Sigmoid colon (tissue), 7 donors: ENCODE measurements around the gene SLC35F4. TPM values are rescaled to one million over a fixed set of nuclear protein-coding genes. Genes with fewer than 3 reads are reported as not detected.

Source experiments
- DNase-seq: peaks from one replicate; pipeline ENCODE4 v3.0.0-alpha.2; 2019
- H3K27ac ChIP-seq, 4 donors: fragments of 200-600 bp; sonication (generic); one replicate each; pipeline ENCODE4 v1.5.1; 2016 to 2019; ENCODE audit warnings: mild to moderate bottlenecking in 1 of 4
- H3K27me3 ChIP-seq, 3 donors: fragments of 200-600 bp; sonication (generic); one replicate each; pipeline ENCODE4 v1.5.1; 2019; ENCODE audit warnings: mild to moderate bottlenecking in 1 of 3
- H3K36me3 ChIP-seq, 4 donors: fragments of 200-600 bp; sonication (generic); one replicate each; pipeline ENCODE4 v1.5.1; 2016 to 2019
- H3K4me1 ChIP-seq, 4 donors: fragments of 200-600 bp; sonication (generic); one replicate each; pipeline ENCODE4 v1.5.1; 2017 to 2019
- H3K4me3 ChIP-seq, 4 donors: fragments of 200-600 bp; sonication (generic); one replicate each; pipeline ENCODE4 v1.5.1; 2017 to 2019; ENCODE audit warnings: mild to moderate bottlenecking in 2 of 4, moderate library complexity in 1 of 4
- H3K9me3 ChIP-seq, 4 donors: fragments of 200-600 bp in 3 of 4; sonication (generic) in 3 of 4; one replicate each; pipeline versions ENCODE4 v1.5.1 to v1.6.1; 2013 to 2019
- CTCF ChIP-seq, 4 experiments: fragments of 450-650 bp in 3 of 4; fragments of 200-600 bp in 1 of 4; IDR thresholded peaks; one replicate each; pipeline ENCODE4 v1.5.1; 2016 to 2019; ENCODE audit warnings: antibody characterized with exemption in 4 of 4, mild to moderate bottlenecking in 3 of 4, moderate library complexity in 2 of 4
- EP300 ChIP-seq, 4 donors: sonication (generic); formaldehyde crosslinking; IDR thresholded peaks; one replicate each; pipeline ENCODE4 v1.6.1; 2017; ENCODE audit warnings: antibody characterized with exemption in 4 of 4
- POLR2A ChIP-seq, 2 donors: fragments of 450-650 bp; IDR thresholded peaks; one replicate each; pipeline ENCODE4 v1.6.1; 2016; ENCODE audit warnings: antibody characterized with exemption in 2 of 2, mild to moderate bottlenecking in 2 of 2, moderate library complexity in 2 of 2
- POLR2AphosphoS5 ChIP-seq, 4 donors: sonication (generic); formaldehyde crosslinking; IDR thresholded peaks; one replicate each; pipeline ENCODE4 v1.6.1; 2017; ENCODE audit warnings: antibody characterized with exemption in 4 of 4
- WGBS, 2 donors: extraction: QIAGEN DNeasy Blood & Tissue Kit; methylation state at CpG; one replicate each; pipeline ENCODE4 v1.1.7; 2013; 5-methylcytosine and 5-hydroxymethylcytosine counted together
- intact Hi-C: fragments of 100-400 bp; cut with DNase I; formaldehyde crosslinking; loops from one replicate; pipeline ENCODE4 v1.15.1; 2023
- polyA plus RNA-seq, 3 donors: library from polyadenylated mRNA; stranded (reverse); fragments of 200-250 nt; gene quantifications; one replicate each; pipeline ENCODE4 v1.2.3, GENCODE V29; 2013
- total RNA-seq, 4 donors: library from RNA; depleted of rRNA; stranded (reverse); fragments of >200 nt; gene quantifications; one replicate each; pipeline ENCODE4 v1.1.0, GENCODE V29; 2016
- donor health status: healthy with polysubstance abuse.
- donor health status: Bipolar disorder and iron deficiency.
- donor health status: healthy.

The SLC35F4 gene
- total and polyA plus RNA-seq, 7 donors, result not detected

- H3K4me3 ChIP-seq, result no peak overlapping the region
- H3K9me3 ChIP-seq, result no peaks in the 10 kb centered on the region
- no peaks in the 10 kb centered on the region for H3K4me1 ChIP-seq
- no peaks in the 10 kb centered on the region for H3K36me3 ChIP-seq
- intact Hi-C loops, result no loop called here
- TF ChIP-seq CTCF (IDR thresholded peaks at IDR 0.05) (no peak), EP300 (IDR thresholded peaks at IDR 0.05) (no peak), POLR2A (IDR thresholded peaks at IDR 0.05) (no peak), POLR2AphosphoS5 (IDR thresholded peaks at IDR 0.05) (no peak)
- 32 to 71% methylated on average over 2 of the region's 2 CpGs for WGBS, 2 donors
- no peak for DNase-seq
- H3K27ac ChIP-seq, result no peak overlapping the region
- no peaks in the 10 kb centered on the region for H3K27me3 ChIP-seq
These were observed 18.2 kb downstream of the SLC35F4 start for GRCh38 chr14:57847706-57848105.

GRCh38 chr14:57847096-57847495, 18.8 kb downstream of the SLC35F4 start:
- no peaks in the 10 kb centered on the region for H3K27me3 ChIP-seq
- intact Hi-C loops, result no loop called here
- H3K4me1 ChIP-seq, result no peaks in the 10 kb centered on the region
- no peak overlapping the region for H3K4me3 ChIP-seq
- H3K36me3 ChIP-seq, result no peaks in the 10 kb centered on the region
- TF ChIP-seq POLR2AphosphoS5 (IDR thresholded peaks at IDR 0.05), result no peak
- TF ChIP-seq CTCF (IDR thresholded peaks at IDR 0.05), result no peak
- no peak for TF ChIP-seq EP300 (IDR thresholded peaks at IDR 0.05)
- no peak for TF ChIP-seq POLR2A (IDR thresholded peaks at IDR 0.05)
- peak overlapping the region in 1 of 4 donors; percentile 5 for H3K27ac ChIP-seq
- no peak for DNase-seq
- no peaks in the 10 kb centered on the region for H3K9me3 ChIP-seq

- H3K4me3 ChIP-seq, result no peak overlapping the region
- H3K4me1 ChIP-seq, result no peaks in the 10 kb centered on the region
- H3K27me3 ChIP-seq, result no peaks in the 10 kb centered on the region
- intact Hi-C loops, result no loop called here
- H3K9me3 ChIP-seq, result no peaks in the 10 kb centered on the region
- TF ChIP-seq POLR2A (IDR thresholded peaks at IDR 0.05), result no peak
- no peak for TF ChIP-seq CTCF (IDR thresholded peaks at IDR 0.05)
- no peak for TF ChIP-seq EP300 (IDR thresholded peaks at IDR 0.05)
- TF ChIP-seq POLR2AphosphoS5 (IDR thresholded peaks at IDR 0.05), result no peak
- no peak for DNase-seq
- no peaks in the 10 kb centered on the region for H3K36me3 ChIP-seq
- peak overlapping the region in 1 of 4 donors; percentile 5 for H3K27ac ChIP-seq
- WGBS, 2 donors, result 53 to 62% methylated on average over 2 of the region's 2 CpGs
These were observed 19.3 kb downstream of the SLC35F4 start for GRCh38 chr14:57846596-57846995.

- H3K27ac ChIP-seq, result peak overlapping the region in 1 of 4 donors; percentile 5
- no peaks in the 10 kb centered on the region for H3K36me3 ChIP-seq
- TF ChIP-seq POLR2AphosphoS5 (IDR thresholded peaks at IDR 0.05) (no peak), EP300 (IDR thresholded peaks at IDR 0.05) (no peak), CTCF (IDR thresholded peaks at IDR 0.05) (no peak), POLR2A (IDR thresholded peaks at IDR 0.05) (no peak)
- H3K4me3 ChIP-seq, result no peak overlapping the region
- H3K27me3 ChIP-seq, result no peaks in the 10 kb centered on the region
- H3K9me3 ChIP-seq, result no peaks in the 10 kb centered on the region
- H3K4me1 ChIP-seq, result no peaks in the 10 kb centered on the region
- WGBS, 2 donors, result 36 to 50% methylated on average over 3 of the region's 3 CpGs
- intact Hi-C loops, result no loop called here
- no peak for DNase-seq
These were observed 19.9 kb downstream of the SLC35F4 start for GRCh38 chr14:57845802-57846531.

GRCh38 chr14:57845316-57845715, 20.6 kb downstream of the SLC35F4 start:
- 88 to 94% methylated on average over 3 of the region's 3 CpGs for WGBS, 2 donors
- no peaks in the 10 kb centered on the region for H3K36me3 ChIP-seq
- intact Hi-C loops, result no loop called here

More at GRCh38 chr14:57845316-57845715, 20.6 kb downstream of the SLC35F4 start:
- no peak overlapping the region for H3K4me3 ChIP-seq
- H3K27me3 ChIP-seq, result no peaks in the 10 kb centered on the region
- DNase-seq, result no peak
- no peak for TF ChIP-seq CTCF (IDR thresholded peaks at IDR 0.05)
- TF ChIP-seq POLR2AphosphoS5 (IDR thresholded peaks at IDR 0.05), result no peak
- no peak for TF ChIP-seq EP300 (IDR thresholded peaks at IDR 0.05)
- TF ChIP-seq POLR2A (IDR thresholded peaks at IDR 0.05), result no peak
- H3K4me1 ChIP-seq, result no peaks in the 10 kb centered on the region
- H3K9me3 ChIP-seq, result no peaks in the 10 kb centered on the region
- no peak overlapping the region for H3K27ac ChIP-seq
